HK-2 (cell line): ENCODE measurements around the gene SLC25A53.
A peak's percentile ranks its signal among the peaks of the same experiment; 100 is the strongest.
"Not testable (repeated sequence)": the region's sequence is repeated elsewhere in the genome, so short reads cannot be mapped to it uniquely, and the experiment has no call there.

Experiments used
- DNase-seq: peaks from one replicate; pipeline ENCODE4 v3.0.0-alpha.2; 2018; ENCODE audit not compliant: unreplicated experiment

SLC25A53 gene

GRCh38 chrX:104134583-104135261 lies 22.1 kb downstream of the SLC25A53 start:
- no peak for DNase-seq

GRCh38 chrX:104130808-104131207 lies 26.0 kb downstream of the SLC25A53 start:
- no peak for DNase-seq

GRCh38 chrX:104126856-104127255 lies 30.0 kb downstream of the SLC25A53 start:
- DNase-seq = no peak

- DNase-seq = no peak
These were observed 34.0 kb downstream of the SLC25A53 start for GRCh38 chrX:104122829-104123228.

GRCh38 chrX:104118765-104119164 lies 38.0 kb downstream of the SLC25A53 start:
- DNase-seq = no peak

- DNase-seq = no peak
These were observed 39.0 kb downstream of the SLC25A53 start for GRCh38 chrX:104117759-104118158.

- peak; percentile 65 for DNase-seq
These were observed 43.4 kb downstream of the SLC25A53 start for GRCh38 chrX:104113222-104113965.

- peak; percentile 81 for DNase-seq
These were observed 44.4 kb downstream of the SLC25A53 start, which contains the start of gene ZCCHC18 for GRCh38 chrX:104112326-104112951. ZCCHC18 (plus strand) TSS chrX:104112523; CDS start chrX:104114112, 1,589 bp downstream.

GRCh38 chrX:104110491-104111240 lies 46.1 kb downstream of the SLC25A53 start:
- not testable (repeated sequence) for DNase-seq

- no peak for DNase-seq
These were observed 47.9 kb downstream of the SLC25A53 start for GRCh38 chrX:104108955-104109354.

- no peak for DNase-seq
These were observed 51.2 kb downstream of the SLC25A53 start for GRCh38 chrX:104105330-104106262.

- no peak for DNase-seq
These were observed 52.1 kb downstream of the SLC25A53 start for GRCh38 chrX:104104676-104105075.

- no peak for DNase-seq
These were observed 57.9 kb downstream of the SLC25A53 start for GRCh38 chrX:104098919-104099318.

- DNase-seq = peak; percentile 30
These were observed 58.5 kb downstream of the SLC25A53 start for GRCh38 chrX:104098151-104098808.

GRCh38 chrX:104085919-104086318 lies 70.9 kb downstream of the SLC25A53 start:
- DNase-seq = no peak

GRCh38 chrX:104085477-104085876 lies 71.3 kb downstream of the SLC25A53 start:
- no peak for DNase-seq

GRCh38 chrX:104084534-104085277 lies 72.1 kb downstream of the SLC25A53 start:
- no peak for DNase-seq

- no peak for DNase-seq
These were observed 72.7 kb downstream of the SLC25A53 start for GRCh38 chrX:104084063-104084462.

GRCh38 chrX:104077854-104078253 lies 79.0 kb downstream of the SLC25A53 start:
- not testable (repeated sequence) for DNase-seq
